ENCODE data around the gene CASP2. TPM values are rescaled to one million over a fixed set of nuclear protein-coding genes. Genes with fewer than 3 reads are reported as not detected.
A peak's percentile ranks its signal among the peaks of the same experiment; 100 is the strongest.

Gene CASP2
- total and polyA plus RNA-seq, 2 of the 8 experiments (the other 6 are each of a cell fraction or from before 2014, with no cell fraction given): 23.7 to 35.3 TPM

DNA sequence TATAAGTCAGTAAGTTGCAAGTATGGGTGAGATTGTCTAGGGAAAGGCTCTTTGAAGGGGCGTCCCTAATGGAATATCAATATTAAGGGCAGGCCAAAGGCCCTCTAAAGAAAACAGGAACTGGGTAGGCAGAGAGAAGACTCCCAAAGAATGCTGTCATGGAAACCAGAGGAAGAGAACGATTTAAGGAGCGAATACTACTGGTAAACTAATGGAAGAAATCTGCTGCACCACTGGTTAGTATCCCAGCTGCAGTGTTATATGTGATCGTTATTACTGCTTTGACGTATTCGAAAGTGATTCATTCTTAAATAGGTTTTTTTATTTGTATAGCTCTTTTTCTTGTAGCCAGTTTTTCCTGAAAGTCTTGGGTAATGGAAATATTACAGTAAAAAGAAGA, 1.3 kb downstream of the CASP2 start:
- Histone ChIP-seq H2AFZ (ENCODE audit: low read length) (no peak overlapping the region), H4K5ac (ENCODE audit: insufficient read length, low read depth, low read length) (no peak overlapping the region), H2BK120ac (replicated peaks; ENCODE audit: low read depth, low read length) (no peak overlapping the region), H2BK20ac (ENCODE audit: low read length) (no peak overlapping the region), H3K79me2 (ENCODE audit: control insufficient read depth in 1 of 2, insufficient read depth in 2 of 2, low read length in 2 of 2) (peaks cover 0 to 36% of the 10 kb centered on the region in 2 experiments; a peak in 3 of 4 replicates), H3K4me3 (ENCODE audit: extremely low read depth in 1 of 4, insufficient read depth in 2 of 4, low read depth in 3 of 4, low read length in 4 of 4) (peak overlapping the region; percentile 81 to 96 (median 90)), H3K27ac (ENCODE audit: low read depth, low read length) (no peak overlapping the region), H3K4me1 (replicated peaks in 1 of 4; ENCODE audit: control insufficient read depth in 3 of 4, insufficient read depth in 4 of 4, low read length in 3 of 4) (peaks cover 0 to 11% (median 6%) of the 10 kb centered on the region in 4 experiments; a peak in 5 of 7 replicates), H2BK5ac (ENCODE audit: low read depth, low read length) (no peak overlapping the region), H2BK12ac (ENCODE audit: low read depth, low read length) (no peak overlapping the region), H3K56ac (replicated peaks; ENCODE audit: insufficient read length, low read depth, low read length) (no peak overlapping the region), H3K4me2 (ENCODE audit: insufficient read depth in 1 of 2, low read depth in 2 of 2, low read length in 2 of 2) (peak overlapping the region; percentile 84 to 97), H2AK5ac (ENCODE audit: low read depth, low read length) (no peak overlapping the region), H3K14ac (ENCODE audit: insufficient read length) (no peak overlapping the region), H4K8ac (ENCODE audit: extremely low read depth, insufficient read depth, low read length) (no peak overlapping the region), H3K79me1 (ENCODE audit: low read depth, low read length) (peaks cover 3% of the 10 kb centered on the region), H3K36me3 (ENCODE audit: control insufficient read depth in 2 of 4, insufficient read depth in 4 of 4, low read length in 3 of 4) (peaks cover 18 to 37% (median 28%) of the 10 kb centered on the region in 4 experiments), H3K23ac (ENCODE audit: insufficient read length) (no peak overlapping the region), H3K27me3 (replicated peaks in 1 of 4; ENCODE audit: control insufficient read depth in 3 of 4, extremely low read depth in 1 of 4, insufficient read depth in 3 of 4, low read length in 3 of 4) (peaks cover 10 to 21% (median 20%) of the 10 kb centered on the region in 4 experiments), H3K9ac (replicated peaks in 1 of 4; ENCODE audit: extremely low read depth in 1 of 4, low read depth in 3 of 4, low read length in 3 of 4) (peak overlapping the region in 3 of 4 experiments; percentile 83 to 98 (median 97); a peak in 3 of 7 replicates), H3K18ac (ENCODE audit: extremely low read depth, low read length) (no peak overlapping the region), H2BK15ac (ENCODE audit: low read length) (no peak overlapping the region), H4K20me1 (replicated peaks in 1 of 2; ENCODE audit: control insufficient read depth in 1 of 2, insufficient read depth in 2 of 2, low read length in 2 of 2) (peaks cover 0 to 2% of the 10 kb centered on the region in 2 experiments), H3K9me3 (ENCODE audit: insufficient read depth in 2 of 2, low read depth in 1 of 2, low read length in 1 of 2) (peaks cover 6 to 13% of the 10 kb centered on the region in 2 experiments), H3K23me2 (ENCODE audit: low read depth, low read length) (peaks cover 8% of the 10 kb centered on the region), H3K4ac (replicated peaks; ENCODE audit: insufficient read length, low read depth, low read length) (no peak overlapping the region), H4K91ac (replicated peaks; ENCODE audit: insufficient read length, low read length) (no peak overlapping the region)
- DNase-seq (ENCODE audit: low read depth in 1 of 2, low spot score in 2 of 2) (no peak), FAIRE-seq (no peak)
- 71% methylated on average over 6 of the region's 6 CpGs; no CpG with 5 or more reads in 1 of the 2 experiments for WGBS, 2 experiments (ENCODE audit: extremely low coverage in 1 of 2, insufficient coverage in 1 of 2, insufficient read length in 1 of 2, insufficient replicate concordance in 2 of 2, low coverage in 1 of 2, low lambda C conversion rate in 2 of 2, missing lambda C conversion rate in 1 of 2)
- POLR2A ChIA-PET (ENCODE audit: partially characterized antibody): interaction anchor here (1.1 to 2.0 kb wide), 3 partner anchors 10 to 103 kb away, joined by 3 to 10 read pairs (median 3); no protein-coding TSS in a partner anchor
- CTCF ChIA-PET (ENCODE audit: partially characterized antibody): interaction anchor here (0.8 to 9.1 kb wide), 3 partner anchors 11 to 49 kb away, joined by 4 to 85 read pairs (median 32); no protein-coding TSS in a partner anchor
- TF ChIP-seq RNF2 (IDR thresholded peaks at IDR 0.05; ENCODE audit: borderline replicate concordance, low read depth, low read length, missing control alignments, poor library complexity, severe bottlenecking) (no peak), YY1 (IDR thresholded peaks at IDR 0.05; ENCODE audit: low read depth, low read length) (no peak), KDM5A (IDR thresholded peaks at IDR 0.05; ENCODE audit: low read length) (no peak), CTCF (IDR thresholded peaks at IDR 0.05; ENCODE audit: control extremely low read depth in 1 of 3, insufficient read depth in 1 of 3, low read depth in 1 of 3, low read length in 3 of 3) (no peak)

Data from H1 (cell line).